NCI-H2227 (cell line): Measurements from ENCODE around the gene JAKMIP1.
"Not testable (repeated sequence)": the region's sequence is repeated elsewhere in the genome, so short reads cannot be mapped to it uniquely, and the experiment has no call there.

Experiments
- DNase-seq: peaks from one replicate; lab custom pipeline; 2025; ENCODE audit not compliant: unreplicated experiment; lab: John Stamatoyannopoulos, UW

Gene JAKMIP1

DNA sequence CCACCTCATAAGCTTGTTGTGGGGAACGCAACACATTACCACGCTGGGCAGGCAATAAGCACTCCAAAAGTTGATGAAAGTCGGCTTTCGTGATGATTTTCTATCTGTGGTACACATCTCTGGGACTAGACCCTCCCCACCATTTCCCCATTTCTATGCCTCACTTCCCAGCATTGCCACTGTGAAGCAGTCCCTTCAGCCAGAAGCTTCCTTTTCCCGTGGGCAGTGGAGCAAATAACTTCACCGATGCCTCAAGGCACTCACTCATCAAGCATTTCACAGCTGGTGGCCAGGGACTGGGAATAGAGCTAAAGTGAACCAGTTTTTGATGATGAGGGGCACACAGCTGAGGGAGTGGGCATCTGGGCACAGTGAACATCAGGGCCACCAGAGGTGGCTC is 201.0 kb downstream of the JAKMIP1 start:
- DNase-seq: no peak

DNA sequence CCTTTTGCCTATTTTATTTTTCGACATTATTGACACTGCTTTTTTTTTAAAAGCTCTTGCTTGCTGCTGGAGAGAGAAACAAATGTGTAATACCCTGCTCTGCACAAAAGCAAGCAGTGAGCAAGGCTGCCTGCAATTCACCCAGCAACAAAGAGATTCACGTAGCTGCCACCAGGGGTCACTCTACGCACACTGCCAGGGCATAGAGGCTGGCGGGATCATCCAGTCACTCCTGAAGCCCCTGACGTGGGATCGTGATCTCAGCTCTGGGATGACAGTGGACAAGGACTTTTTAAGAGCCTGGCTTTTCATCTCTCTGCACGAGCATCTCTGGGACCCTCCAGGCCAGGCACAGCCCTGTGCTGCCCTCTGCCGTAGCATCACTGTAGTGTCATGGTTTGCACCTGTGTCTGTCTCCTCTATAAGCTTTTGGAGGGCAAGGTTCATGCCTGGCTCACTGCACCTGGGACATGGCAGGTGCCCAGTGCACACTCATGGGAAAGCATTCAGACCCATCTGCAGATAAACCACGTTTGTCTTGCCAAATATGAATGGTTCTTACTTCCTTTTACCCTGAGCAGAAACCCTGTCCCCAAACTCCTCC is 201.9 kb downstream of the JAKMIP1 start:
- DNase-seq: peak; percentile 81

DNA sequence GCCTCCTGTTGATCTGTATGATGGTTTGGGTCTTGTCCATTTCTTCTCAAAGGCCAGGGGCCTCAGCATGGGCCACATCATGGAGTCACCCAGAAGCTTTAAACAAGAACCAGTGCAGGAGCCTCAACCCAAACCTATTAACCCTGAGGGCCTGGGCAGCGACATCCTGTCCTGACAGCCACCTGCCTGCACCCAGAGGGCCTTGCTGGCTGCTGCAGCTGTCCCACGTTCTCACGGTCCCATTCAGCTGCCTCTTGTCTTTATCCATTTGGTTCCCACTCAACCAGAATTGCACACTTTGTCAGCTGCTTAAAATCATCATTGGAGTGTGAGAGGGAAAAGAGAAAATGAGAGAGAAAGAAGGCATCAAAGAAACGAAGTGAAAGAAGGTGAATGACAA is 203.7 kb downstream of the JAKMIP1 start:
- DNase-seq: no peak

DNA sequence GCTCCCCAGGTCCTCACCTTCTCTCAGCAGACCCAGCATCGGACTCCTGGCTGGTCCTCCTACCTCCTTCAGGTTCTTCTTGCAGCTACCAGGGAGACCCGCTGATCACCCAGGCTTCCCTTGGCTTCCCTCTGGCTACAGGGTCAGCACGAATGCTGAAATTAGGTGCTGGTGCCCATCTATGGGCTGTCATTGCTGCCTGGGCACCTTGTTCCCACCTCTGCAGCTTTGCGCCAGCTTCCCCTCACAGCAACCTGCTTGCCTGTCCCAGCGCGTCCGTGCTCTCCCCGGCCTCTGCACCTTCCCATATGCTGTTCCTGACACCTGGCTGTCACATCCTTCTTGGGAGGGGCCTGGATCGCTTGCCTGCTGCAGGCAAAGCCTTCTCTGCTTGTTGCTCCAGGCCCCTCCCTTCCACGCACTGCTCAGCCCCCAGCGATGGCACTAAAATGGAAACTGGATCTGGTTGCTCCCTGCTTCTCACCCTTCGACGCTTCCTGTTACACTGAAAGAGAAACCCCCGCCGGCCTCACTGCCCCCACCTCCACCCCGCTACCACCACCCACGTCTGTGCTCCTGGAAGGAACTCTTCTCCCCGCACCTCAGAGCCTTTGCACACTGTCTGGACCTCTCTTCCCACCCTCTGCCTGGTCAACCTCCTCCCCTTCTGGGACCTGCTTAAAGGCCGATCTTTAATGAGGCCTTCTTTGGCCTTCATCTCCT is 204.3 kb downstream of the JAKMIP1 start:
- no peak for DNase-seq

DNA sequence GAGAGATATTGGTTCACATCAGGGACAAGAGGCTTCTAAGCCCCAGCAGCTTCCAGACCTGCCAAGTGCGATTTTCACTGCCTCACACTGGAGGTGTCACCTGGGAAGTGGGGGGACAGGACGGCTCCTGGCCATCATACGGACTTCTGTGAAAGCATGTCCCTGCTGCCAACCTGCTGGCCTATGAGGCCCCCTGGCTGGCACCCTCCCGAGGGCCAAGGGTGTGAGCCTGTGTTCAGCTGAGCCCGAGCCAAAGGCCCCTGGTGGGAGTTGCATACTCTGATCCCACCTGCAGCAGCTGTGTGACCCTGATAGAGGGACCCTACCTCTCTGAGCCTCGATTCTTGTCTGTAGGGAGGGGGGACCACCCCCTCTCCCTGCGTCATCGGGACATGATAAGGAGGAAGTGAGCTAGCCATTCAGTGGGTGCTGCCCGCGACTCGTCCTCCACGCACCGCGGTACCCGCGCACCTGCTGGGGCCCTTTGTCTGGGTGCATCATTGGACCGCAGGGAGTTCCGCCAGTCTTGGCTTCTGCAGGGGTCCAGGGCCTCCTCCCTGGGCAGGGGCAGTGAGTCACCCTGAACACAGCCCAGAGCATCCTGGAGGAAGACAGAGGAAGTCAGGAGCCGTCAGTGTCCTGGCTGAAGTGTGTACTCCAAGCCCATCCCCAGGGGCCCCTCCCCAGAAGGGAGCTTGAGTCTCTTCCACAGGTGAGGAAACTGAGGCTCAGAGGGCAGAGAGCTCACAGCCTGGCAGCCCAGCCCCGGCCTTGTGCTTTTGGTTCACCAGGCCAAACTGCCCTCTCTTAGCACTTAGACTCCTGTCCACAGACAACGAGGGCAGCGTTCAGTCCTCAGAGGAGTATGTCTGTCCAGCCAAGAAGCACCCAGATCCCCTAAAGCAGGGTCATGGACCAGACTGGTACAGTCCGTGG is 206.2 kb downstream of the JAKMIP1 start:
- no peak for DNase-seq

DNA sequence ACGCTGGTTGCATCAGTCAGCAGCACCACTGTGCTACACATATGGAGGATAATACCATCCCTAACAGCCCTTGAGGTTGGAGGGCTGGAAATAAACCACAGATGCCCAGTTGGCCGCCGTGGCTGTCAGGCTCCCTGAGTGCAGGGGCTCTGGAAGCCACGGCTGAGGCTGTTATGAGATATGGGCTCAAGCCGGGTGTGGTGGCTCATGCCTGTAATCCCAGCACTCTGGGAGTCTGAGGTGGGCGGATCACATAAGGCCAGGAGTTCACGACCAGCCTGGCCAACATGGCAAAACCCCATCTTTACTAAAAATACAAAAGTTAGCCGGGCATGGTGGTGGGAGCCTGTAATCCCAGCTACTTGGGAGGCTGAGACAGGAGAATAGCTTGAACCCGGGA is 207.0 kb downstream of the JAKMIP1 start:
- not testable (repeated sequence) for DNase-seq

DNA sequence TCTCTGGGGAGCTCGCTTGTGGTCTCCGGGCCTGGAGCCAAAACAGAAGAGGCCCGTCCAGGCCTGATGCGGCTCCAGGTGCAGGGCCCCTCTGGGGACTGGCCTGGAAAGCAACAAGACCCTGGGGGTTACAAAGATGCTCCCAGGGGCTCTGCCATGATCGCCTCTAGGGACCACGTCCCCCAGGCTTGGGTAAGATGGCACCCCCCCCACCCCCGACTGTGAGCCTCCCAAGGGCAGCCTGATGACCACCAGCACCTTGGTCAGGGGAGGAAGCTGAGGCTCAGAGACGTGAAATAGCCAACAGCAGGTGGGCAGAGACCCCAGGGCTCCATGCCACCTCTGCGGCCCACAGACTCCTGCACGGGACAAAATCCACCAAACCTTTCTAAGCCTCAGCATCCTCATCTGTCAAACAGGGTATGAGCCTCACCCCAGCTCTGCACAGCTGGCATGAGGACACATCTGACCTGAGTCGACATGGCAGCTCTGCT is 207.5 kb downstream of the JAKMIP1 start:
- DNase-seq: no peak

DNA sequence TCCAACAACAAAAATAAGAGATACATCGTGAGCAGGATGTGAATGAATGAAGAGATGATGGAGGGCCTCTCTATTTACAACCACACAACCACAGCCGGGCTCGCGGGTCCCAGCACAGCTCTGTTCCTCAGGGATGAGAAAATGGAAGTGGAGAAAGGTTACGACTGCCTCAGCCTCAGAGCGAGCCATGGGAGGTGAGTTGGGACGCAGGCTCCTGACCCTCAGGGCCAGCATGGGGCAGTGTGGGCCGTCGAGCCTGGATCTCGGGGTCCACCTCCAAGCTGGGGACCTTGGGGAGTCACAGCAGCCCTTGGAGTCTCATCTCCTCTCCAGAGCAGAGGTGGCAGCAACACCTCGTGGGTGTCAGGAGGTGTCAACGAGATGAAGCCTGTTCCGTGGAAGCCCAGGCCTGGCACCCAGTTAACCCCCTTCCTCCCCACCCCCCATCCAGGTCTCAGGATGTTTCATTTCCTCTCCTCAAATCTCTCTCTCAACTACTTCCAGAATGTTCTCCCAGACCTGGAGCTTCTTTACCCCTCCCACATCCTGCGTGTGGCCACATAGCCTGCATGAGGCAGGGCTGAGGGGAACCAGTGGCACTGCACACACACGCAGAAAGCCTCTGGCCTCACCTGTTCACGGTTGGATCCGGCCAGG is 208.1 kb downstream of the JAKMIP1 start:
- DNase-seq: no peak

DNA sequence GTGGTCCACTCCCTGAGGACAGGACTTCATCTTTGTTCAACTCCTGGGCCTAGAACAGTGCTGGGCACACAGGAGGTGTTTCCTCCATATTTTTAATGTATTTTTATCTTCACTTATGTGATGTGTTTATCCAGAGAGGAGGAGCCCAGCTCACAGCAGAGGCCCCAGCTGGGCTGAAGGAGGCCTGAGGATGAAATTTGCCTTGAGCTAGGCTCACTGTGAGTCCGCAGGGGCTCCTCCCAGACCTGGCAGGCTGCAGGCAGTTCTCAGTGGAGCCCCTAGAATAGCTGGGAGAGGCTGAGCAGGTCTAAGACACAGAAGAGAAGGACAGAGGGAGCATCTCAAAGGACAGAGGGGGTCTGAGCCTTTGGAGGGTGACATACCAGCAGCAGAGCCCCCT is 208.9 kb downstream of the JAKMIP1 start:
- no peak for DNase-seq

DNA sequence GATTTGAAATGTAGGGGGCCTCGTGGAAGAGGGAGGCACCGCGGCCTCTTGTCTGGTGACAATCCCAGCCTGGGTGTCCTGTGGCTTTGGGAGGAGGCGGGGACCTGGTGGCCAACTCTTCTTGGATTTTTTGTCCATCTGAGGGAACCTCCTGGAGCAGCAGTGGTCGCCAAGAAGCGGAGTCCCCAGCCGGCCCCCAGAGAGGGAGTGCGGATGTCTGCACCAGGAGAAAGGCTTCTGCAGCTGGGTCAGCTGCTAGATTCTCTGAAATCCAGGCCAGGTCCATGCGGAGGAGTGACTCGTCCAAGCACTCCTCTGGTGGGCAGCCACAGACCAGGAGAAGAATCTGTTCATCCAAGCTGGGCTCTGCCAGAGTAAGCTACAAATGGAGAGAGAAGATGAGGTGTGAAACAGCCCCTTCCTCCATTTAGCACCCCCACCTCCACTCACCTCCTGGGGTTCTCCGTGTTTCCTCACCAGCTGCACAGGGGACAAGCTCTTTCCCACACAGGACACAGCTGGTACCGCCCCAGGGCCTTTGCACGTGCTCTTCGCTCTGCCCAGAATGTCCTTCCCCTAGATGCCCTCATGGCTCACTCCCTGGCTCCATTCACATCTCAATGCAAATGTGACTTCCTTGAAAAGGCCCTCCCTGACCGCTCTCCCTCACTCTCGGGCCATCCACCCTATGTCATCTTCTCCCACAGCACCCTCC is 209.7 kb downstream of the JAKMIP1 start:
- no peak for DNase-seq

DNA sequence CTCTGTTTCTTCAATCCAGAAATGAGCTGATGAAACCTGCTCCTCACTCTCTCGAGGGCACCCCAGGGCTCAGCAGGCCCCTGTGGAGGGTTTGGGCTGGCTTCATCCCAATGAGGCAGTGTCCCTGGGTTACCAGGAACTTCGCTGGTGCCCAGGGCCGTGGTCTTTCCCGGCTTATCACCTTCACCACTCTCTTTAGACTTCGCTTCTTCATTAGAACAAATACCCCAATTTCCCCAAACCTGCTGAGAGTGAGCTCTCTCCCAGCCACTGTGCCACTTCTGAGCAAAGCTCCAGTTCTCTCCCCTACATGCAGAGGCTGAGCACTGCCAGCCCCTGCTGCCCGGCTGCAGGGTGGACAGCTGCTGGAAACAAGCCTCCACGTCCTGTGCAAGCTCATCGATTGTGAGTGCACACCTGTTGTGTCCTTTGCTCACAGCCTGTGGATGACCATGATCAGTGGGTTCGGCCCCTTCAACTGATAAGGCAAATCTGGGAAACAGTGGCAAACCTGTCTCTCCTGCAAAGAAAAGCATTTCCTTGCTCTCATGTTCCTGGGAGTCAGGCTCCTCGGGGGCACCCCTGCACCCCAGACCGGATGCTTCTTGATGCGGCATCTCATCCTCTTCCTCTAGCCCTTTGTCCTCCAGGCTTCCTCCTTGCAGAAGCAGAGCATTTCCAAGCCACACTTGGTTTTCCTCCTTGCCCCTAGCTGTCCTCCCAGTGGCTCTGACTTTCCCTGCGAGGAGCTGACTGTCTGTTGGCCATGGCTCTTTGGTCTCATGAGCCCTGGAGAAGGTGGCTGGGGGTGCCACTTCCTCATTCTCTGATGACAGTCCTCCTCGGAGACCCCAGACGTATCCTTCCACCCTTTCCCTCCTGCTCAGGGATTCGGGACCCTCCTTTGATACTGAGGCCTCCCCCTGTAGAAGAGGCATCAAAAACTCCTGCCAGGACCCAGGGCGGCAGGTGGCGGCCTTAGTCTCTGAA is 210.8 kb downstream of the JAKMIP1 start:
- no peak for DNase-seq

DNA sequence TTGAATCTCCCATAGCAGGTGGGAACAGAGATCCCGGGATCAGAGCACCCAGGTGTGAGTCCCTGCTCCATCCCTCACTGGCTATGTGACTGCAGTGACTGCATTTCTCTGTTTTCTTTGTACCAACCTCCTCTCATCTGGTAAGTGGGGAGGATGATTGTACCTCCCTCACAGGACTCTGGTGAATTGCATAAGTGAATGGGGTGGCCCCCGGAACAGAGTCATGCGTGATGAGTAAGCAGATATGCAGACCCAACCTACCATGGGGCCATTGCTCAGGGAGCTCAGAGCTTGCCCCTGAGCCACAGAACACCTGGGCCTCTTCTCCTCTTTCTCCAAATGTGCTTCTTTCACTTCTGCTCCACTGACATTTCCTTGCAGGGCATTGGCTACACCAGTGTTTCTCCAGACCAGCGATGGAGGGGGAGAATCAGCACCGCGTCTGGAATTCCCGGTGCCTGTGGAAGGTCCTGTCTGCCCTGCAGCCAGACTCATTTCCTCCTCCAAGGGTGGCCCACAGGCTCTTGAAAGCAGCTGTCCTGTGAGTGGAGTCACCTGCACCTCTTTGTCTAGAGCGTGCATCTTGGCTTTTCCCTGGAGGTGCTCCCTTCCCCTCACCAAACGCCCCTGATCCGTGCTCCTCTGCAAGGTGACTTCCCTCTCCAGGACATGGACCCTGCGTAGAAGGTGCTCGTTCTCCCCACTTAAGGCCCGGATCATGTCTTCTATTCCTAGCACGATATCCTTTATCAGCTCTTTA is 212.1 kb downstream of the JAKMIP1 start:
- DNase-seq: no peak

DNA sequence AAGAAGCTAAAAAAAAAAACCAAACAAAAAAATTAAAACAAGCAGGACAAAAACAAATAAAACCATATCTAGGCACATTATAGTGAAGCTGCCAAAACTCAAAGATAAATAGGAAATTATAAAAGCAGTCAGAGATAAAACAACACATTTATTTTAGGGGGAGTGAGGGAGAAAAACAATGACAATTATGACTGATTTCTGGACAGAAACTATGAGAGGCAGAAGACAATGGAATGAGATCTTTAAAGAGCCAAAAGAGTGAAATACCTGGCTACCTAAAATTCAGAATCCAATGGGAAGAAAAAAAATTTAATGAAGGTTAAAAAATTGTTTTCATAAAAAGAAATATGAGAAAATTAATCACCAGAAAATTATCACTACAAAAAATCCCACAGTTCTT is 215.5 kb downstream of the JAKMIP1 start:
- no peak for DNase-seq

DNA sequence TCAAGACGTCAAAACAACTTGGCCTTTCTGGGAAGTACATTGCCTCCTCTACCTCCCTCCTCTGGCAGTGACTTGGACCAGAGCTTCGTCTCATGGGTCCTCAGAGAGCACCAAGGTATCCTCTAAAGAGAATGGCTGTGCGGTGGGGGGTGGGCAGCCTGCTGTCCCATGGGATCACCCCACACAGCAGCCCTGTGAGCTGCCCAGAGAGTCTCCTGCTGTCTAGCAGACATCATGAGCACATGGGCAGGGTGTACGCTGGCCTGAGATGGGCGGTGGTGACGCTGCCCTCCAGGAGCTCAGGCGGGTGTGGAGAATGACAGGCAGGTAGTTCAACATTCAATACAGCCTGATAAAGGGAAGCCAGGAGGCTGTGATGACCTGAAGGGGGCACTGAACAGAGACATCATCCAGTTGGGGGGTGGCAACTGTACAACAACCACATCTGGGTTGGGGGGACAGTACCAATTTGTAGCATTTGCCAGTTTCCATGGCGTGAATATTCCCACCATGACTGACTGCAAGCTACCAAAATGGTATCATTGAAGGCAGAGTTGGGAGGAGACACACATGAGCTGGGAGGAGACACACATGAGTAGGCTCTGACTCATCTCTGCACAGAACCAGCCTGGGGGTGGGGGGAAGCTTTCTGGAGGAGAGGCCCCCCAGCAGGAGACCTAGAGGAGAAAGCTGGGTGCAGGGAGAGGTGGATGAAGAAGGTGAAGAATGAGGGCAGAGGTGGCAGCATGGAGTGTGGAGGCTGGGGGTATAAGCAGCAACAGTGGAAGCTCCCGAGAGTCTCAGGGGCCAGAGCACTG is 218.0 kb downstream of the JAKMIP1 start:
- DNase-seq: no peak

DNA sequence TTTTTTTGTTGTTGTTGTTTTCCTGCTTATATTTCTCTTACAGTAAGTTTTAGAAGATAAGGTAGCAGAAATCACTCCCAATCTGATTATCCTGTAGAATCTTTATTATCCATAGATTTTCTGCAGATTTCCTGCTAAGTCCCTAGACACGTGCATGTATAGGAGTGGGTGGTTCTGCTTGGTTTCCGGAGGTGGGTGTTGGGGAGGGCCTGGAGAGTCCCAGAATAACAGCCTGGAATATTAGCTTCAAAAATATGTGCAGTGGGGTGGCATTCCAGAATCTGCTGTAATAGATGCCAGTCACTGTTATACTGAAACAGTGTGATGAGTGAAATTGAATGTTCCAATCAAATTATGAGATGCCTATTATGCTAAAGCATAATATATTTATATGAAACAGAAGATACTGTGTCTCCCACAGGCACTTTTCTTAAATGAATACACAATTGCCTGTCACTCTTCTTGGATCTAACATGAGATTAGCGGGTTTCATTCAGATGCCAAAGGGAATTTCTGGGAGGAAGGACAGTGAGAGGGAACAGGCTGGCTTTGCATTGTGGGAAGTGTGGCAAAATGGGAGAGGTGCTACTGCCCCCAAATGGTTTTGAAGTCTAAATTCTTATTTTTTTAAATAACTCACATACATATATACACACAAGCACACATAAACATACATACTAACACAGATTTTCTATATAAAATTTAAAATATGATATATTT is 219.8 kb downstream of the JAKMIP1 start:
- peak; percentile 45 for DNase-seq

DNA sequence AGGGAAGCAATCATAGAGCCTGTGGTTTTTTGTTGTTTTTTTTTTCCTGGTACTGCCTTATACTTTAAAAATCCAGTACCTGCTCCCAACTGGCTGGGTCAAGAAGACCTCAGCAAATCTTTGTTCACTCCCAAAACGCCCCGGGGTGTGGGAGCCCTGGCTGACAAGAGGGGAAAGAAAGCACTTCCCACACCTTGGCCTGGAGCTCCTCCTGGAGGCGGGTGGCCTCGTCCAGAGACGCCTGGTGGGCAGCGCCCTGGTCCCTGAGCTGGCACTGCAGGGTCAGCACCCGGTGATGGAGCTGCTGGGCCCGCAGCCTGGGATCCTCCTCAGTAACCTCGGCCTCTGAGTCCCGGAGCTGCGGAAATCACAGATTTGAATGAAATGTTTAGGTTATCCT is 220.4 kb downstream of the JAKMIP1 start:
- peak; percentile 51 for DNase-seq

DNA sequence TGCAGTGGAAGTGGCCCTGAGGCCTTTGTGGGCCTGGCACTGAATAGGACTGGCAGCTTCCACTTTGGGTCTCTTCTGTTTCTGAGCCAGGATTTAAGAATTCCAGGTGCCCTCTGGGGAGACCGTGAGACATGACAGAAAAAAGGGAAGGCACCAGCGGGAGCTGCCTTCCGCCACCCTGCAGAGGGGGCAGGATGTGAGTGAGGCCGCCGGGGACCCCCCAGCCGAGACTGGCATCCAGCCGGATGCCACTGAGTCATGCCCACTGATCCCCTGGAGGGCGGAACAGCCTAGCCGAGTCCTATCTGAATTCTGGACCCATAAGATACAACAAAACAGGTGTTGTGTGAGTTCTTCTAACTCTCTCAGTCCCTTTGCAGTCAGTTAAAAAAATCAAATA is 223.4 kb downstream of the JAKMIP1 start:
- DNase-seq: no peak
